Testis (tissue), 3 donors: ENCODE results near the gene DLEC1. TPM values are rescaled to one million over a fixed set of nuclear protein-coding genes. Genes with fewer than 3 reads are reported as not detected.

Experiments
- DNase-seq: peaks from one replicate; pipeline ENCODE4 v3.0.0-alpha.2; 2019
- H3K27ac ChIP-seq, 2 donors: fragments of 200-600 bp; sonication (generic); one replicate each; pipeline ENCODE4 v1.5.1; 2019
- H3K27me3 ChIP-seq: fragments of 200-600 bp; sonication (generic); one replicate; pipeline ENCODE4 v1.5.1; 2019
- H3K36me3 ChIP-seq: fragments of 200-600 bp; sonication (generic); one replicate; pipeline ENCODE4 v1.5.1; 2017; ENCODE audit warnings: low read depth; ENCODE audit errors: missing control alignments
- H3K4me1 ChIP-seq: fragments of 200-600 bp; sonication (generic); one replicate; pipeline ENCODE4 v1.5.1; 2019
- H3K4me3 ChIP-seq, 2 donors: fragments of 200-600 bp; sonication (generic); one replicate each; pipeline ENCODE4 v1.5.1; 2017 to 2019
- H3K9me3 ChIP-seq: fragments of 200-600 bp; sonication (generic); one replicate; pipeline ENCODE4 v1.5.1; 2017
- POLR2A ChIP-seq: fragments of 450-650 bp; IDR thresholded peaks from one replicate; pipeline ENCODE4 v1.6.1; 2017; ENCODE audit warnings: antibody characterized with exemption, mild to moderate bottlenecking, moderate library complexity
- WGBS, 2 donors: methylation state at CpG; one replicate each; pipeline ENCODE4 v1.1.5; 2018; 5-methylcytosine and 5-hydroxymethylcytosine counted together
- intact Hi-C: fragments of 100-400 bp; cut with DNase I; formaldehyde crosslinking; loops from one replicate; pipeline ENCODE4 v1.15.1; 2023; ENCODE audit warnings: low total_unique reads
- polyA plus RNA-seq: library from polyadenylated mRNA; stranded (reverse); fragments of 350-450 nt; fragmentation: Illumina TruSeq; extraction: RNeasy Lipid Tissue Mini Kit (QIAGEN cat#74804); gene quantifications from one replicate; pipeline ENCODE4 v1.2.3, GENCODE V29; 2014; ENCODE audit warnings: low read depth, low replicate concordance; ENCODE audit not compliant: insufficient read depth
- total RNA-seq, 2 donors: library from RNA; depleted of rRNA; stranded (reverse); fragments of >200 nt; gene quantifications; one replicate each; pipeline ENCODE4 v1.2.3, GENCODE V29; 2016
- TF ChIP-seq, protein P1 (sequence below), 3 experiments: fragments of 450-650 bp in 2 of 3; fragments of 200-600 bp in 1 of 3; sonication (generic) in 1 of 3; IDR thresholded peaks; one replicate each; pipeline ENCODE4 v1.5.1; 2016 to 2019; ENCODE audit warnings: antibody characterized with exemption in 3 of 3, mild to moderate bottlenecking in 2 of 3, moderate library complexity in 1 of 3

Gene DLEC1
- total and polyA plus RNA-seq, 3 donors from 2014 or later: 32.3 to 40.8 (median 36.9) TPM

DNA sequence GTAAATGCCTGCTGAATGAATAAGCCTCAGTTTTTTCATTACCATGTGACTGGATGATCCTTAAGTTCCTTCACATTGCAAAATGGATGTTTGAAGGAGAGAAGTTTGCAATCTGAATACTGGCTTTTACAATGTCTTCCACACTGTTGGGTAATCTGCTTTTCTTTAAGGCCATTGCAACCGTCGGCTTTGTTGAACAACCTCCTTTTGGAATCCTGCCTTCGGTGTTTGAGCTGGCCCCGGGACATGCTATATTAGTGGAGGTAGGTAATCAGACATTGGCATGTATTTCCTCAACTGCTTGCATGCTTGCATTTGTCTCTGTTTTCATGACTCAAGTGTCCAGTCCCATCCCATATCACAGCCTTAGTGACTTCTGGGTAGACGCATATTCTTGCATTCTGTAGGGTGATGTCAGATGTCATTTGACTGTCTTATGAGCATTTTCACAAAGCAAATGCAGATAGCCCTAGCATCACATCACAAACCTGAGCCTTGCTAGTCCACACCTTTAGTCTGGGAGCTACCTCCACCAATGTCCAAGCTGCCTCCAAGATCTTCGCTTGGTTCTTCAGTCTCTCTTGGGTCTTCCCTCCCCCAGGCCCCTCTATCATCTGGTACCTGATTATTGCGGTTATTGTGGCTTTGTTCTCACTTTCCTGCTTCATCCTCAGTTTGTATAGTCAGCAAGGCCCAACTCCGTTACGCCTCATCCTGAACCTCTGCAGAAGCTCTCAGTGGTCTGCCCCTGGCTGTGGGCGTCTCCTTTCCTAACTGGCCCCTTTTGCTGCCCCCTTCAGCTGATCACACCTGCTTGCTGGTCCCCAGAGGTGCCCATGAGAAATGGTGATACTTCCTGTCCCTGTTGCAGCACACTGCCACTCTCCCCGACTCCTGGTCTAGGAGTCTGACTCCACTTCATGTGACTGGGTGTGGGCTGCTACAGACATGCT, 49.4 kb downstream of the DLEC1 start:
- H3K36me3 ChIP-seq: no peaks in the 10 kb centered on the region
- WGBS, 2 donors: 94 to 95% methylated on average over 11 of the region's 11 CpGs
- no peaks in the 10 kb centered on the region for H3K27me3 ChIP-seq
- no peak for TF ChIP-seq POLR2A
- TF ChIP-seq, protein P1, sequence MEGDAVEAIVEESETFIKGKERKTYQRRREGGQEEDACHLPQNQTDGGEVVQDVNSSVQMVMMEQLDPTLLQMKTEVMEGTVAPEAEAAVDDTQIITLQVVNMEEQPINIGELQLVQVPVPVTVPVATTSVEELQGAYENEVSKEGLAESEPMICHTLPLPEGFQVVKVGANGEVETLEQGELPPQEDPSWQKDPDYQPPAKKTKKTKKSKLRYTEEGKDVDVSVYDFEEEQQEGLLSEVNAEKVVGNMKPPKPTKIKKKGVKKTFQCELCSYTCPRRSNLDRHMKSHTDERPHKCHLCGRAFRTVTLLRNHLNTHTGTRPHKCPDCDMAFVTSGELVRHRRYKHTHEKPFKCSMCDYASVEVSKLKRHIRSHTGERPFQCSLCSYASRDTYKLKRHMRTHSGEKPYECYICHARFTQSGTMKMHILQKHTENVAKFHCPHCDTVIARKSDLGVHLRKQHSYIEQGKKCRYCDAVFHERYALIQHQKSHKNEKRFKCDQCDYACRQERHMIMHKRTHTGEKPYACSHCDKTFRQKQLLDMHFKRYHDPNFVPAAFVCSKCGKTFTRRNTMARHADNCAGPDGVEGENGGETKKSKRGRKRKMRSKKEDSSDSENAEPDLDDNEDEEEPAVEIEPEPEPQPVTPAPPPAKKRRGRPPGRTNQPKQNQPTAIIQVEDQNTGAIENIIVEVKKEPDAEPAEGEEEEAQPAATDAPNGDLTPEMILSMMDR (IDR thresholded peaks at IDR 0.05): no peak
- H3K9me3 ChIP-seq: no peaks in the 10 kb centered on the region
- H3K27ac ChIP-seq: no peak overlapping the region
- H3K4me1 ChIP-seq: no peaks in the 10 kb centered on the region
- no peak overlapping the region for H3K4me3 ChIP-seq
- DNase-seq: no peak
- intact Hi-C loops: no loop called here

DNA sequence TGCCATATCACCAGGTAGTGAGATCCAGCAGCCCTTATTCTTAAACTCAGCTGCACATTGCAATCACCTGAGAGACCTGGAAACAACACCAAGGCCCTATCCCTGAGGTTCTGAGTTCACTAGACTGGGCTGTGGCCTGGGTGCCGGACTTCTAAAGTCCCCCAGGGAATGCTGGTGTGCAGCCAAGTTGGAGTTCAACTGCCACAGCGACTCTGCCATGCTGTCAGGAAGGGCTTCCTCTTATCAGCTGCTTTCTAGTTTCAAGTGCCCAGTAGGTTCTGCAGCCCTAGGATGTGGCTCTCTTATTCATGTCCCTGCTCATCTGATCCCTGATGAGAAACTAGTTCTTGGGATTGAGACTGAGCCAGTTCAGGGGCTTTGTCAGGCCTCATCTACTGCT, 50.2 kb downstream of the DLEC1 start:
- TF ChIP-seq, protein P1 (IDR thresholded peaks at IDR 0.05): no peak
- TF ChIP-seq POLR2A: no peak
- H3K36me3 ChIP-seq: no peaks in the 10 kb centered on the region
- intact Hi-C loops: no loop called here
- H3K9me3 ChIP-seq: no peaks in the 10 kb centered on the region
- no peak for DNase-seq
- no peak overlapping the region for H3K4me3 ChIP-seq
- H3K4me1 ChIP-seq: no peaks in the 10 kb centered on the region
- WGBS, 2 donors: 51 to 60% methylated on average over 1 to 2 of the region's 2 CpGs
- no peak overlapping the region for H3K27ac ChIP-seq
- no peaks in the 10 kb centered on the region for H3K27me3 ChIP-seq

DNA sequence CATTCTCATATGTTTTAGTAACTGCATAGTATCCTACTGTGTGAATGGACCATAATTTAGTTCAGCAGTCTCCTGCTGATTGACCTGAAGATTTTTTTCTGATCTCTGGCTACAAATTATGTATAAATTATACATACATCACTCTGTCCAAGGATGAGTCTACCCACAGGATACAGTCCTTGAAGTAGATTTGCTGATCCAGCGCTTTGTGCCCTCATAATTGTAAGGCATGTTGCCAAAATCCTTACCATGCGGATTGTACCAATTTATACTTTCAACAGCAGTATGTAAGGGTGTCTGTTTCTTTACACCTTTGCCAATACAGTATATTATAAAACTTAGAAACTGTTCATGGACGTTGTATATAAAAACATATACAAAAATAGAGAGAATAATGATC, 51.4 kb downstream of the DLEC1 start:
- 87 to 89% methylated on average over 3 of the region's 3 CpGs for WGBS, 2 donors
- Histone ChIP-seq H3K36me3 (no peaks in the 10 kb centered on the region), H3K9me3 (no peaks in the 10 kb centered on the region), H3K4me3 (no peak overlapping the region), H3K4me1 (no peaks in the 10 kb centered on the region), H3K27ac (no peak overlapping the region), H3K27me3 (no peaks in the 10 kb centered on the region)
- TF ChIP-seq POLR2A: no peak
- TF ChIP-seq, protein P1 (IDR thresholded peaks at IDR 0.05): no peak
- intact Hi-C loops: no loop called here
- no peak for DNase-seq

DNA sequence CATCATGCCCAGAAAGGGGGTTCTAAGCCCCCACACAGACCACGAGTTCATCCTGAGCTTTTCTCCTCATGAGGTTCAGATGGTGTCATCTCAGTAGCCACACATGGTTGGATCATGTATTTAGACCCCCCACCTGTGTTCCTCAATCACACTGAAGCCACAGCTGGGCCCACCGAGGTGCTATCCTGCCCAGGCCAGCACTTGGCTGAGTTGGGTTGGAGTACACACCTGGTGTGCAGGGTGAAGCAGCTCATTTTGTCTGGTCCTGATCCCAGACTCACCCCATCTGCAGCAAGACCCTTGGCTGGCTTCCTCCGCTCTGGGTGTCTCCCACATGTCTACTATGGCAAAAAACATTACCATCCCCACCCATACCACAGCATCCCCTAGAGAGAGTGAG, 56.0 kb downstream of the DLEC1 start:
- no peaks in the 10 kb centered on the region for H3K27me3 ChIP-seq
- no peak for TF ChIP-seq POLR2A
- TF ChIP-seq, protein P1 (IDR thresholded peaks at IDR 0.05): no peak
- H3K27ac ChIP-seq: no peak overlapping the region
- no peak for DNase-seq
- intact Hi-C loops: no loop called here
- no peaks in the 10 kb centered on the region for H3K4me1 ChIP-seq
- no peaks in the 10 kb centered on the region for H3K36me3 ChIP-seq
- no peaks in the 10 kb centered on the region for H3K9me3 ChIP-seq
- WGBS, 2 donors: 82 to 95% methylated on average over 3 of the region's 3 CpGs
- H3K4me3 ChIP-seq: no peak overlapping the region
